Measurements from ENCODE around the gene F2R. TPM values are rescaled to one million over a fixed set of nuclear protein-coding genes. Genes with fewer than 3 reads are reported as not detected.
"Not testable (repeated sequence)": the region's sequence is repeated elsewhere in the genome, so short reads cannot be mapped to it uniquely, and the experiment has no call there.

Gene F2R
- total and polyA plus RNA-seq, 9 of the 15 experiments (the other 6 are each of a cell fraction or from before 2014, with no cell fraction given), result 4.0 to 34.7 (median 15.1) TPM

DNA sequence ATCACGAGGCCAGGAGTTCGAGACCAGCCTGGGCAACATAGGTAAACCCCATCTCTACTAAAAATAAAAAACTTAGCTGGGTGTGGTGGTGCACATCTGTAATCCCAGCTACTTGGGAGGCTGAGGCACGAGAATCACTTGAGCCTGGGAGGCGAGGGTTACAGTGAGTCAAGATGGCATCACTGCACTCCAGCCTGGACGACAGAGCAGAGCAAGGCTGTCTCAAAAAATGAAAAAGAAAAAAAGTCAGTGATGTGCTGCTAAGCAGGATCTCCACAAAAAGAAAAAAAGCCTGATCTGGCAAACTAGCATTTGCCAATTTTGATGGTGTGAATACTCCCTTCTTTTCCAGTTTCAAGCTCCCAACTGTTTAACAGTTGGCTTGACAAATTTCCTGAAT is 21.9 kb downstream of the F2R start:
- no peak for ATAC-seq
- Histone ChIP-seq H3K4me1 (replicated peaks in 1 of 2; ENCODE audit: control insufficient read depth in 2 of 2, insufficient read depth in 2 of 2, low read length in 2 of 2) (peaks cover 6 to 30% of the 10 kb centered on the region in 2 experiments; a peak in 3 of 5 replicates), H3K4me2 (ENCODE audit: insufficient read depth, low read length) (no peak overlapping the region), H3K9ac (ENCODE audit: insufficient read depth in 1 of 2, low read depth in 2 of 2, low read length in 2 of 2) (no peak overlapping the region), H2AFZ (ENCODE audit: low read depth, low read length) (no peak overlapping the region), H3K36me3 (ENCODE audit: control insufficient read depth, insufficient read depth, low read length) (peaks cover 11% of the 10 kb centered on the region), H4K20me1 (replicated peaks; ENCODE audit: control insufficient read depth, insufficient read depth, low read length) (no peaks in the 10 kb centered on the region), H3K9me1 (ENCODE audit: control insufficient read depth, insufficient read depth, low read length) (no peaks in the 10 kb centered on the region), H3K27ac (ENCODE audit: extremely low read depth, low read depth, low read length) (no peak overlapping the region), H3K27me3 (ENCODE audit: control insufficient read depth in 2 of 2, insufficient read depth in 2 of 2, low read length in 2 of 2) (no peaks in the 10 kb centered on the region), H3K79me2 (ENCODE audit: control insufficient read depth, insufficient read depth, low read length) (no peaks in the 10 kb centered on the region), H3K9me3 (replicated peaks; ENCODE audit: control insufficient read depth, insufficient read depth, low read depth, low read length) (no peaks in the 10 kb centered on the region), H3K4me3 (no peak overlapping the region)
- no TSS peak for BruUV-seq (replicated peaks)
- no peak for FAIRE-seq
- no peak for DNase-seq (ENCODE audit: extremely low read depth in 1 of 4, low spot score in 3 of 4)
- intact Hi-C loops (cut with micrococcal nuclease), result no loop called here
- ChIA-PET CTCF (ENCODE audit: low intra/inter-chr PET ratio) (no interaction called here), POLR2A (no interaction called here)
- WGBS (ENCODE audit: insufficient coverage, low coverage, missing lambda C conversion rate), result 82% methylated on average over 5 of the region's 5 CpGs
- TF ChIP-seq RBM25 (IDR thresholded peaks at IDR 0.05; ENCODE audit: low read depth, low read length, severe bottlenecking) (no peak), ZNF695 (CRISPR knock-in tag; IDR thresholded peaks at IDR 0.05) (no peak), ARID1B (IDR thresholded peaks at IDR 0.05) (no peak), ZNF444 (CRISPR knock-in tag; IDR thresholded peaks at IDR 0.05) (no peak), IRF9 (tag; IDR thresholded peaks at IDR 0.05) (no peak), SMAD3 (CRISPR knock-in tag; conservative IDR thresholded peaks at IDR 0.05) (no peak)
- TF ChIP-seq, protein P1, sequence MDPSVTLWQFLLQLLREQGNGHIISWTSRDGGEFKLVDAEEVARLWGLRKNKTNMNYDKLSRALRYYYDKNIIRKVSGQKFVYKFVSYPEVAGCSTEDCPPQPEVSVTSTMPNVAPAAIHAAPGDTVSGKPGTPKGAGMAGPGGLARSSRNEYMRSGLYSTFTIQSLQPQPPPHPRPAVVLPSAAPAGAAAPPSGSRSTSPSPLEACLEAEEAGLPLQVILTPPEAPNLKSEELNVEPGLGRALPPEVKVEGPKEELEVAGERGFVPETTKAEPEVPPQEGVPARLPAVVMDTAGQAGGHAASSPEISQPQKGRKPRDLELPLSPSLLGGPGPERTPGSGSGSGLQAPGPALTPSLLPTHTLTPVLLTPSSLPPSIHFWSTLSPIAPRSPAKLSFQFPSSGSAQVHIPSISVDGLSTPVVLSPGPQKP (CRISPR knock-in tag; IDR thresholded peaks at IDR 0.05), result no peak
- TF ChIP-seq, protein P2, sequence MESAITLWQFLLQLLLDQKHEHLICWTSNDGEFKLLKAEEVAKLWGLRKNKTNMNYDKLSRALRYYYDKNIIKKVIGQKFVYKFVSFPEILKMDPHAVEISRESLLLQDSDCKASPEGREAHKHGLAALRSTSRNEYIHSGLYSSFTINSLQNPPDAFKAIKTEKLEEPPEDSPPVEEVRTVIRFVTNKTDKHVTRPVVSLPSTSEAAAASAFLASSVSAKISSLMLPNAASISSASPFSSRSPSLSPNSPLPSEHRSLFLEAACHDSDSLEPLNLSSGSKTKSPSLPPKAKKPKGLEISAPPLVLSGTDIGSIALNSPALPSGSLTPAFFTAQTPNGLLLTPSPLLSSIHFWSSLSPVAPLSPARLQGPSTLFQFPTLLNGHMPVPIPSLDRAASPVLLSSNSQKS (CRISPR knock-in tag; IDR thresholded peaks at IDR 0.05), result no peak
- TF ChIP-seq, protein P3, sequence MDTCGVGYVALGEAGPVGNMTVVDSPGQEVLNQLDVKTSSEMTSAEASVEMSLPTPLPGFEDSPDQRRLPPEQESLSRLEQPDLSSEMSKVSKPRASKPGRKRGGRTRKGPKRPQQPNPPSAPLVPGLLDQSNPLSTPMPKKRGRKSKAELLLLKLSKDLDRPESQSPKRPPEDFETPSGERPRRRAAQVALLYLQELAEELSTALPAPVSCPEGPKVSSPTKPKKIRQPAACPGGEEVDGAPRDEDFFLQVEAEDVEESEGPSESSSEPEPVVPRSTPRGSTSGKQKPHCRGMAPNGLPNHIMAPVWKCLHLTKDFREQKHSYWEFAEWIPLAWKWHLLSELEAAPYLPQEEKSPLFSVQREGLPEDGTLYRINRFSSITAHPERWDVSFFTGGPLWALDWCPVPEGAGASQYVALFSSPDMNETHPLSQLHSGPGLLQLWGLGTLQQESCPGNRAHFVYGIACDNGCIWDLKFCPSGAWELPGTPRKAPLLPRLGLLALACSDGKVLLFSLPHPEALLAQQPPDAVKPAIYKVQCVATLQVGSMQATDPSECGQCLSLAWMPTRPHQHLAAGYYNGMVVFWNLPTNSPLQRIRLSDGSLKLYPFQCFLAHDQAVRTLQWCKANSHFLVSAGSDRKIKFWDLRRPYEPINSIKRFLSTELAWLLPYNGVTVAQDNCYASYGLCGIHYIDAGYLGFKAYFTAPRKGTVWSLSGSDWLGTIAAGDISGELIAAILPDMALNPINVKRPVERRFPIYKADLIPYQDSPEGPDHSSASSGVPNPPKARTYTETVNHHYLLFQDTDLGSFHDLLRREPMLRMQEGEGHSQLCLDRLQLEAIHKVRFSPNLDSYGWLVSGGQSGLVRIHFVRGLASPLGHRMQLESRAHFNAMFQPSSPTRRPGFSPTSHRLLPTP (IDR thresholded peaks at IDR 0.05; ENCODE audit: borderline replicate concordance, extremely low read depth, insufficient read length), result no peak
- in situ Hi-C loops (cut with MboI), result no loop called here

GRCh38 chr5:76741506-76741905 is 25.6 kb downstream of the F2R start:
- H3K9me1 ChIP-seq (ENCODE audit: control insufficient read depth, insufficient read depth, low read length); H3K27me3 ChIP-seq (ENCODE audit: control insufficient read depth in 2 of 2, insufficient read depth in 2 of 2, low read length in 2 of 2); H3K9ac ChIP-seq (ENCODE audit: insufficient read depth in 1 of 2, low read depth in 2 of 2, low read length in 2 of 2); BruUV-seq (replicated peaks); H4K20me1 ChIP-seq (replicated peaks; ENCODE audit: control insufficient read depth, insufficient read depth, low read length); CTCF ChIA-PET (ENCODE audit: low intra/inter-chr PET ratio); H3K9me3 ChIP-seq (replicated peaks; ENCODE audit: control insufficient read depth, insufficient read depth, low read depth, low read length); intact Hi-C loops (cut with micrococcal nuclease); H3K79me2 ChIP-seq (ENCODE audit: control insufficient read depth, insufficient read depth, low read length); H3K4me2 ChIP-seq (ENCODE audit: insufficient read depth, low read length); H3K4me3 ChIP-seq; H2AFZ ChIP-seq (ENCODE audit: low read depth, low read length); H3K27ac ChIP-seq (ENCODE audit: extremely low read depth, low read depth, low read length); H3K36me3 ChIP-seq (ENCODE audit: control insufficient read depth, insufficient read depth, low read length); DNase-seq (ENCODE audit: extremely low read depth in 1 of 4, low spot score in 3 of 4); ATAC-seq; POLR2A ChIA-PET; FAIRE-seq; in situ Hi-C loops (cut with MboI): not testable (repeated sequence)
- 87% methylated on average over 4 of the region's 4 CpGs for WGBS (ENCODE audit: insufficient coverage, low coverage, missing lambda C conversion rate)
- H3K4me1 ChIP-seq (replicated peaks in 1 of 2; ENCODE audit: control insufficient read depth in 2 of 2, insufficient read depth in 2 of 2, low read length in 2 of 2), result peaks cover 6 to 25% of the 10 kb centered on the region in 2 experiments; a peak in 3 of 5 replicates
